ENCODE measurements around the gene MT1E. TPM values are rescaled to one million over a fixed set of nuclear protein-coding genes. Genes with fewer than 3 reads are reported as not detected.
A peak's percentile ranks its signal among the peaks of the same experiment; 100 is the strongest.

MT1E gene
- total RNA-seq, 8 experiments from 2014 or later, result 1.1 to 96.8 (median 4.4) TPM

DNA sequence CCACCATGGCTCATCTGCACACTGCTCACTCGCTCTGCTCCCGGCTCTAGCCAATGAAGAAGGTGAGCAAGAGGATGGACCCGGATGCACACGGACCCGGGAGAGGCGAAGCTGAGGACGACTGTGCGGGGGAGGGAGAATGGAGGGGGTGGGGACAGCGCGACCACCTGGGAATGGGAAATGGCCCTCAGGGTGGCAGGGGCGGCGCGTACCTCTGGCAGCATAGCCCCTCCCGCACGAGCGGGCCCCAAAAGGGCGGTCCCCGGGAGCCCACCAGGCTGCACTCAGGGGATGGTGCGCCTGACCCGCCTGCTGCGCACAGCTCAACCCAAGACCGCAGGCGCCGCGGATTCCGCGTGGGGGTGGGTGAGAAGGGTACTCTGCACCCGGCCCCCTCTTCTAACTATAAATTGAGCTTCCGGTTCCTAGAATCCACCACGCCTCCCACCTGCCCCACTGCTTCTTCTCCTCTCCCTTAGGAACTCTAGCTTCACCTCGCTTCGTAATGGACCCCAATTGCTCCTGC lies 50.2 kb downstream of the MT1E start:
- peak in 4 of 8 experiments; percentile 10 to 21 (median 15) for ATAC-seq (replicated peaks in 6 of 8)
- in situ Hi-C loops (cut with MboI; ENCODE audit: low pct_unique_long_range_greater_than_20kb in 2 of 9, low sequenced_read_pairs in 9 of 9, unreplicated experiment in 9 of 9), result loop anchor here in 2 of 9 experiments (25.0 kb wide), 1 partner anchor 963 kb away; no protein-coding TSS in a partner anchor
- H3K27ac ChIP-seq, result no peak overlapping the region
- WGBS, 10 experiments, result 13 to 92% (median 73%) methylated on average over 2 to 4 of the region's 32 CpGs; no CpG with 5 or more reads in 4 of the 10 experiments
- H3K4me1 ChIP-seq (replicated peaks in 1 of 2), result peaks cover 10 to 17% of the 10 kb centered on the region in 2 donors
- H3K4me3 ChIP-seq, result no peak overlapping the region

Other genes with a start within 250 kb of the MT1E start
- 100 to 1,000 TPM in 1 of 8 experiments, 10 to 100 TPM in 7; 49.1 to 165 (median 60.1) TPM for gene AMFR, start 200.2 kb upstream of the MT1E start, total RNA-seq
- 100 to 1,000 TPM in 4 of 8 experiments, 10 to 100 TPM in 4; 32.7 to 149 (median 109) TPM for gene NUDT21, start 174.4 kb upstream of the MT1E start, total RNA-seq
- 10 to 100 TPM; 20.9 to 59.0 (median 33.8) TPM for gene OGFOD1, start 174.2 kb upstream of the MT1E start, total RNA-seq
- gene BBS2, start 105.8 kb upstream of the MT1E start, total RNA-seq, result 100 to 1,000 TPM in 1 of 8 experiments, 10 to 100 TPM in 7; 31.8 to 107 (median 45.7) TPM
- not detected for gene MT4, start 60.7 kb upstream of the MT1E start, total RNA-seq
- gene MT3, start 36.3 kb upstream of the MT1E start, total RNA-seq, result 10 to 100 TPM in 2 of 8 experiments, 1 to 10 TPM in 3, not detected in 3; 1.9 to 16.9 (median 8.7) TPM
- gene MT2A, start 17.2 kb upstream of the MT1E start, total RNA-seq, result 100 to 1,000 TPM in 3 of 8 experiments, 10 to 100 TPM in 2, 1 to 10 TPM in 3; 4.5 to 313 (median 43.5) TPM
- gene MT1M, start 6.9 kb downstream of the MT1E start, total RNA-seq, result 1 to 10 TPM in 1 of 8 experiments, under 1 TPM in 3, not detected in 4; 0.25 to 1.5 (median 0.46) TPM
- gene MT1A, start 12.9 kb downstream of the MT1E start, total RNA-seq, result 1 to 10 TPM in 1 of 8 experiments, not detected in 7; 3.0 TPM
- not detected for gene MT1B, start 26.1 kb downstream of the MT1E start, total RNA-seq
- gene MT1F, start 32.2 kb downstream of the MT1E start, total RNA-seq, result 100 to 1,000 TPM in 1 of 8 experiments, 10 to 100 TPM in 3, 1 to 10 TPM in 3, not detected in 1; 1.8 to 156 (median 11.3) TPM
- gene MT1G, start 42.3 kb downstream of the MT1E start, total RNA-seq, result 100 to 1,000 TPM in 1 of 8 experiments, 1 to 10 TPM in 6, under 1 TPM in 1; 0.54 to 432 (median 3.5) TPM
- 1 to 10 TPM in 1 of 8 experiments, under 1 TPM in 1, not detected in 6; 0.66 to 9.9 TPM for gene MT1H, start 44.0 kb downstream of the MT1E start, total RNA-seq
- gene MT1X, start 56.7 kb downstream of the MT1E start, total RNA-seq, result 1,000 to 10,000 TPM in 1 of 8 experiments, 10 to 100 TPM in 7; 21.9 to 1,765 (median 42.9) TPM
- gene NUP93, start 104.3 kb downstream of the MT1E start, total RNA-seq, result 100 to 1,000 TPM in 2 of 8 experiments, 10 to 100 TPM in 6; 48.6 to 123 (median 95.5) TPM
- under 1 TPM in 5 of 8 experiments, not detected in 3; 0.05 to 0.81 (median 0.35) TPM for gene SLC12A3, start 239.4 kb downstream of the MT1E start, total RNA-seq